ENCODE results near the gene USP37.

DNA sequence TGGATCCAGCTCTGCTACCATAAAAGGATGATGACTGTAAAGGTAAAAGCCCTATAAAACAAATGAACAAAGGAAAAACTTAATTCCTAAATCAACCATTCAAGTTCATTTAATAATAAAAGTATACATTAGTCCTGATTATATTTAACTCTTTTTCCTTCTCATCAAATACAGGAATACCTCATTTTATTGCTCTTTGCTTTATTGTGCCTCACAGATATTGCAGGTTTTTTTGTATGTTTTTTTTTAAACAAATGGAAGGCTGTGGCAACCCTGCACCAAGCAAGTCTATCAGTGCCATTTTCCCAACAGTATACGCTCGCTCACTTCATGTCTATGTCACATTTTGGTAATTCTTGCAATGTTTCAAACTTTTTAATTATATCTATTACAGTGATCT lies 38.2 kb downstream of the USP37 start:
- TF ChIP-seq, protein P1, sequence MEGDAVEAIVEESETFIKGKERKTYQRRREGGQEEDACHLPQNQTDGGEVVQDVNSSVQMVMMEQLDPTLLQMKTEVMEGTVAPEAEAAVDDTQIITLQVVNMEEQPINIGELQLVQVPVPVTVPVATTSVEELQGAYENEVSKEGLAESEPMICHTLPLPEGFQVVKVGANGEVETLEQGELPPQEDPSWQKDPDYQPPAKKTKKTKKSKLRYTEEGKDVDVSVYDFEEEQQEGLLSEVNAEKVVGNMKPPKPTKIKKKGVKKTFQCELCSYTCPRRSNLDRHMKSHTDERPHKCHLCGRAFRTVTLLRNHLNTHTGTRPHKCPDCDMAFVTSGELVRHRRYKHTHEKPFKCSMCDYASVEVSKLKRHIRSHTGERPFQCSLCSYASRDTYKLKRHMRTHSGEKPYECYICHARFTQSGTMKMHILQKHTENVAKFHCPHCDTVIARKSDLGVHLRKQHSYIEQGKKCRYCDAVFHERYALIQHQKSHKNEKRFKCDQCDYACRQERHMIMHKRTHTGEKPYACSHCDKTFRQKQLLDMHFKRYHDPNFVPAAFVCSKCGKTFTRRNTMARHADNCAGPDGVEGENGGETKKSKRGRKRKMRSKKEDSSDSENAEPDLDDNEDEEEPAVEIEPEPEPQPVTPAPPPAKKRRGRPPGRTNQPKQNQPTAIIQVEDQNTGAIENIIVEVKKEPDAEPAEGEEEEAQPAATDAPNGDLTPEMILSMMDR (conservative IDR thresholded peaks at IDR 0.05; ENCODE audit: low read length), result no peak
- TF ChIP-seq EZH2phosphoT487 (IDR thresholded peaks at IDR 0.05; ENCODE audit: borderline replicate concordance), result no peak

Data from Loucy (cell line).